GM12875 (cell line): ENCODE results near the gene RBPJL.

ENCODE experiments used
- H3K4me3 ChIP-seq: one replicate; pipeline ENCODE4 v1.5.1; 2011; ENCODE audit warnings: low read depth, low read length, control low read depth
- CTCF ChIP-seq: IDR thresholded peaks from 2 replicates; pipeline ENCODE4 v1.5.1; 2011; ENCODE audit warnings: low read depth, mild to moderate bottlenecking, control low read depth, inconsistent platforms, low read length, moderate library complexity, borderline replicate concordance; ENCODE audit not compliant: insufficient read depth

The RBPJL gene

DNA sequence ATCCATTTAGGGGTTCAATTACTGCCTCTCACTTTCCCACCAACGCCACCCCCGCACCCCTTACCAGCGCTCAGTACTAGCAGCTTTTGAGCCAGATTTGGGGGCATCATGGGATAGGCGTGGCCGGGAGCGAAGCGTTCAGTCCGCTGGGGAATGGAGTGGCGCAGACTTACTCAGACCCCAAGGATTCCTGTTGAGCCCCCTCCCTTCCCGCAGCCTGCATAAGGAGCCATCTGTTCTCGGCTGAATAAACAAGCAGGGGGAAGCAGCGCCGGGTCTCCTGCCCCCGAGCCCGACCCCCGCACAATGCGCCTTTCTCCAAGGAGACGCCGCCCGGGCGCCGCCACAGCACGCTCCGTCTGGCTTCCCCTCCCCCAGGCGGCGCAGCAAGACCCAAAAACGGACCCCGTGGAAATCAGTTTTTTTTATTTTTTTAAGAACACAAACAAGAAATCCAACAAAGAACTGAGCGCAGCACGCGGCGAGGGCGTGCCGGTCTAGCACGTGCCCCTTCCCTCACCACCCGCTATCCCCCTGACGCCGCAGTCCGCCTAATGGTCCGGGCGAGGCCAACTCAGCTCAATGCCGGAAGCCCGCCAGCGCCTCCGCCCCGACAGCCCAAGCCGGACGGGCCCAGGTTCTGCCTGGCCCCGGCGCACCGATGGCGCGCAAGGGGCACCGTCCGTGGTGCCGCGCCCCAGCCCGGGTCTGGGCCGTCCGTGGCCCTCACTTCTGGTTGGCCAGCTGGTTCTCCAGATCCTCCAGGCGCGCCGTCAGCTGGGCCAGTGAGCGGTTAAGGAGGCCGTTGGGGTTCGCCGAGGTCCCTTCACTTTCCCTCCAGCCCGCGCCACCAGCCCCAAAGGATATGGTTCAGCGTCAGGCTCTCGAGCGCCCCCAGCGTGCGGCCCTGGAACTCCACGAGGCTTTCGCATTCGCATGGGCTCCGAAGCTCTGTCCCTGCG is 13.3 kb upstream of the RBPJL start:
- H3K4me3 ChIP-seq = no peak overlapping the region
- TF ChIP-seq CTCF = peak; percentile 93

DNA sequence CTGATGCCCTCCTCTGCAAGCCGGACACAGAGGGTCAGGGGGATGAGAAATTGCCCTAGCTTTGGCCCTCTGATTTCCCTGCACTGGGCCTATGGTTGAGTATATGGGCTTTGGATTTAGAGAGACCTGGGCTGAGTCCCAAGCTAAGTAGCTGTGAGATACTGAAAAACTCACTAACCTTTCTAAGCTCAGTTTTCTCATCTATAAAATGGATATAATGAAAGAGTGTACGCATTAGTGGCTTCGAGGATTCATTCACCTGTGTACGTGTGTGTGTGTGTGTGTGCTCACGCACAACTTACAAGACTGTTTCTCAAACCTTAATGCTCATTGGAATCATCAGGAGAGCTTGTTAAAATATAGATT is 12.7 kb upstream of the RBPJL start:
- H3K4me3 ChIP-seq = no peak overlapping the region
- no peak for TF ChIP-seq CTCF

DNA sequence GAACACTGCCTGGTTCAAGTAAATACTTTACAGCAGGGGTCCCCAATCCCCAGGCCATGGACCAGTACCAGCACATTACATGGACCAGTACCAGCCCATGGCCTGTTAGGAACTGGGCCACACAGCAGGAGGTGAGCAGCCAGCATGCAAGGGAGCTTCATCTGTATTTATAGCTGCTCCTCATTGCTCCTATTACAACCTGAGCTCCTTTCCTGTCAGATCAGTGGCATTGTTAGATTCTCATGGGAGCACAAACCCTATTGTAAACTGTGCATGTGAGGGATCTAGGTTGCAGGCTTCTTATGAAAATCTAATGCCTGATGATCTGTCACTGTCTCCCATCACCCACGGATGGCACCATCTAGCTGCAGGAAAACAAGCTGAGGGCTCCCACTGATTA is 12.0 kb upstream of the RBPJL start:
- no peak overlapping the region for H3K4me3 ChIP-seq
- TF ChIP-seq CTCF = no peak

- no peak overlapping the region for H3K4me3 ChIP-seq
- TF ChIP-seq CTCF = no peak
Observed at GRCh38 chr20:45297786-45298497, 8.7 kb upstream of the RBPJL start.

- no peak for TF ChIP-seq CTCF
- no peak overlapping the region for H3K4me3 ChIP-seq
Observed at GRCh38 chr20:45299786-45300185, 6.9 kb upstream of the RBPJL start.

DNA sequence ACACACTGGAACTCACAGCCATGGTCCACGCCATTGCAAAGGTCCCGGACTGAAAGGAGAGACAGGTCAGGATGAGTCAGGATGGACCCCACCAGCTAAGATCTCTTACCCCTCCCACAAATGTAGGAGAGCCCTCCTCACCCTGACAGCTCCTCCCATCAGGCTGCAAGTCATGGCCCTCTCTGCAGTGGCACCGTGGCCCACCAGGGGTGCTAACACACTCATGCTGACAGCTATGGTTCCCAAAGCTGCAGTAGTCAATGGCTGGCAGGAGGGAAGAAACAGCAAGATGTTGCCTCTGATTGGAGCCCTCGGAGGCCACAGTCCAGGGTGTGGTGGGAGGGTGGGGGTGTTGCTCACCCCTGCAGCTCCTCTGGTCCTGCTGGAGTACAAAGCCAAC is 5.7 kb upstream of the RBPJL start:
- peak; percentile 71; the same call in 1 of the 2 replicates for TF ChIP-seq CTCF
- H3K4me3 ChIP-seq = no peak overlapping the region
